GM21515 (cell line): ENCODE data around the gene SCG2.
A peak's percentile ranks its signal among the peaks of the same experiment; 100 is the strongest.

Experiments
- ATAC-seq: cut with Tn5 transposase; IDR thresholded peaks from one replicate; pipeline ENCODE4 v1.9.1; 2021; ENCODE audit not compliant: unreplicated experiment

The SCG2 gene, protein sequence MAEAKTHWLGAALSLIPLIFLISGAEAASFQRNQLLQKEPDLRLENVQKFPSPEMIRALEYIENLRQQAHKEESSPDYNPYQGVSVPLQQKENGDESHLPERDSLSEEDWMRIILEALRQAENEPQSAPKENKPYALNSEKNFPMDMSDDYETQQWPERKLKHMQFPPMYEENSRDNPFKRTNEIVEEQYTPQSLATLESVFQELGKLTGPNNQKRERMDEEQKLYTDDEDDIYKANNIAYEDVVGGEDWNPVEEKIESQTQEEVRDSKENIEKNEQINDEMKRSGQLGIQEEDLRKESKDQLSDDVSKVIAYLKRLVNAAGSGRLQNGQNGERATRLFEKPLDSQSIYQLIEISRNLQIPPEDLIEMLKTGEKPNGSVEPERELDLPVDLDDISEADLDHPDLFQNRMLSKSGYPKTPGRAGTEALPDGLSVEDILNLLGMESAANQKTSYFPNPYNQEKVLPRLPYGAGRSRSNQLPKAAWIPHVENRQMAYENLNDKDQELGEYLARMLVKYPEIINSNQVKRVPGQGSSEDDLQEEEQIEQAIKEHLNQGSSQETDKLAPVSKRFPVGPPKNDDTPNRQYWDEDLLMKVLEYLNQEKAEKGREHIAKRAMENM

DNA sequence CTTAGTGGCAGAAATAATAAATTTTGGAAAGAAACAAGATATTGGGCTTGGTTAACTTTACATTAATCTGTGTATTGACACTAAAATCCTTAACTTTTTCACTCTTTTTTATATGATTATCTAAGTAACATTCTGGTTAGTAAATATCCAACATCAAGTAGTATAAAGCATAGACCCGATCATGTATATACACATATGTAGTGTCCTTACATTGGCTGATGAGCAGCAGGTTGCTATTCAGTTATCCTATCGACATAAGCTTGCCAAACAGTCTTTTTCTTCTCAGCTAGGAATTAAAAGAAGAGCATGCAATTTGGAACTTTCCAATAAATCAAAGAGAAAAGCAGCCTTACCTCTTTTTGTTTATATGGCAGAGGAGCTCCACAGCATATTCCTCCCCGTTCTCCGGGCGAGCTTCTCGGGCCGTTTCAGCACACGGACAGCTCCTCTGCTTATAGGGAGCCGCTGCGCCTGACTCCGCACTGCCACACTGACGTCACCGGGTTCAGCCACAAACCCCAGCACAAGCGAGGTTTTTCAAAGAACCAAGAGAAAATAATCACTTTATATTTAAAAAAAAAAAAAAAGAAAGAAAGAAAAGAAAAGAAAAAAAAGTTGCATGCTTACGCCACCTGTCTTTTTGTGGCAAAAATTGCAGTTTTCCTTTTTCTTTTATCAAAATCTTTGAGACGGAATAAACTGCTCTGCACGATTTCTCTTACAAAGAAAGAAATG lies at the start of gene SCG2:
TSS of gene SCG2 (minus strand) at position 430 of the 735 bp plus-strand sequence. CDS start 3,079 bp downstream, outside the sequence.
- peak; percentile 96 for ATAC-seq

DNA sequence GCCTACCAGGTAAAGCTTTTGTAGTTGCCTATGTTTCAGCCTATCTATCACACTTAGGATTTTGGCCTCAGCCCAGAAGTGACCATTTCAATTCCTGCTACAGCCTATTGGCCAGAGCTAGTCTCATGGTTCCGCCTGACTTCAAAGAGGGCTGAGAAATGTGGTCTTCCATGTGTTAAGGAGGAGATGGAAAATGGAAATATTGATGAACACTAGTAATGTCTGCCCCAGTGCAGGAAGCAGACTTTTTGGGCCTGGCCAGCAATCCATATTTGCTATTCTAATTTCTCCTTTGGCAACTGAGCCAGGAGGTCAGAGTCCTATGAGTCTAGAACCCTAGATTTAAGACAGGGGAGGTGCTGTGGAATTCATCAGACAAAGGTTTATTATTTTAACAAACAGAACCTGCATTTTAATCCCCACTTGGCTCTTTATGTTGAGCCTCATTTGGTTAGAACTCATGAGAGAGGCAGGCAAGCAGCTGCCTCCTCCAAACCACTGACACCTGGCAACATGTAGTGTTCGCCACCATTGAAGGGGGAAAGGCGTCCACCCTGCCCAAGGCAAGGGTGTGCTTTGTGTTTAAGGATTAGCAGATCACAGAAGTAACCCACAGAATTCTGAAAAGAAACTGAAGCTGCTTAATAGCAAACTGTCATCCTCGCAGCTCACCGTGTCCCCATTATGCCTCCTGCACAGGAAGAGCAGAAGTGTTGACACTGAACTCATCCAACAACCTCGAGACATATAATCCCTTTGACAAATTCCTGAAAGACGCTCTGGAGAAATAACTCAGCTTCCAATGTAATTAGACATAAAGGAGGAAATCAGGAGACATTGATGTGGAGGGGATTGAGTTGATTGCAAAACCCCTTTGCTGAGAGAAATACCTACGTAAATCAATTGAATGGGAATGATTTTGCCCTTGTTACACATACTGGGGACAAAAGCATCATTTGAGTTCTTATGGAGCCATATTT lies 47.7 kb upstream of the SCG2 start:
- ATAC-seq = no peak

DNA sequence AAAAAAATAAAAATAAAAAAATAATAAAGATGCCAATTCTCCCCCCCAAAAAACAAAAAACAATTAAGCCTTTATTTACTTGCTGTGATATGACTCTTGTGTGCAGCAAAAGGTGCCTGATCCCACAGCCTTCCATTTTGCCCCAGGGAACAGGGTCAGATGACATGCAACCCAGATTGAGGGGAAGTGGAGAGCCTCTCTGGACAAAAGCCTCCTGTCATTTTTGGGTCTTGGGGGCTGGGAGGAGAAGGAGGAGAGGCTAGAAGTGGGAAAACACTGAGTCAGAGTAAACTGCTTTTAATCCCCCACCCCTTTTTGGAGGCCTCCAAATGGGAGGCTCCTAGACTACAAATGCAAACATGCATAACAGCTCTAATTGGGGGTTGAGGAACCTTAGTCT lies 46.6 kb upstream of the SCG2 start:
- no peak for ATAC-seq

DNA sequence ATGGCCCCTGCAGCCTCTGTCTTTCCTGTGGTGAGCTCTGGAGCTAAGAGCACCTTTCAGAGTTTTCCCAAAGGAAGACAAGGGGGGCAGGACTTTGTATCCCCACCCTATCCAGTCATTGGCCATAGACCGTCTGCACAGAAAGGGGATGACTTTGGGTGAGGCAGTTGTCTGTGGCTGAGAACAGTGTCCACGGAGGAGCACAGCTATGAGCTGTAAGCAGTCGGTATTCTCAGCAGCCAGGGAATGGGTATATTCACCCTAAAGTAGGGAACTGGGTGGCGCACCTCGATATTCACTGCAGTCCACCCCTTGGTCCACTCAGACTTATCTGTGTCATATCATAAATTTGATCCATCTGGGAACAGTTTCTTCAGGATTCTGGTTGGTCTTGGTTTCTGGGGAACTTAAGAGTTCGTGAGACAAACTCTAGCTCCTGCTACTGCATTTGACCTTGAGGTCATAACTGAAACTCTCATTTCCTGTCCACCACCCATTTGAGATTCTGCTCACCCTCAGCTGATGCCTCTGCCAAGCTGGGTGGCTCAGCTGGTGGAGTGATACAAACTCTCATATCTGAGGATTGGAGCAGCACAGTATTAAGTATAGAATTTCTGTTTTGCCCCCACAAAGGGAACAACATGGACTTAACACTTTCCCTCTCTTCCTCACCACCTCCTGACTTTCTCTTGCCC lies 45.2 kb upstream of the SCG2 start:
- ATAC-seq = peak; percentile 81

DNA sequence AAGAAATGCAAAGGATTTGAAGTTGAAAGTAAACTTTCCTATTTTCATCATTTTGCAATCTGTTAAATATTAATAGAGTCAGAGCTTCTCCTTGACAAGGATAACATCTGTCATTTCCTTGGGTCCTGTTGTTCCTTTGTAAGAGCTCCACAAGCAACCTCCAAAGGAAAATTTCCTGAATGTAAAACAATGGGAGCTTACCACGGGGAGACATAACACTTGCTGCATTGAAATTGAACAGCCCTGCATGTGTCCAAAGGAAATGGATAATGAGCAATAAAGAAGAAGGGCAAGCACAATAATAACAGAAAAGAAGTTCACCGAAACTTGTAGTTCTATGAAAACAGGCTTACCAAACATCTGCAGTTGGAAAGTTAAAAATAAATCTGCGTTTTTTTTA lies 42.0 kb upstream of the SCG2 start:
- no peak for ATAC-seq

DNA sequence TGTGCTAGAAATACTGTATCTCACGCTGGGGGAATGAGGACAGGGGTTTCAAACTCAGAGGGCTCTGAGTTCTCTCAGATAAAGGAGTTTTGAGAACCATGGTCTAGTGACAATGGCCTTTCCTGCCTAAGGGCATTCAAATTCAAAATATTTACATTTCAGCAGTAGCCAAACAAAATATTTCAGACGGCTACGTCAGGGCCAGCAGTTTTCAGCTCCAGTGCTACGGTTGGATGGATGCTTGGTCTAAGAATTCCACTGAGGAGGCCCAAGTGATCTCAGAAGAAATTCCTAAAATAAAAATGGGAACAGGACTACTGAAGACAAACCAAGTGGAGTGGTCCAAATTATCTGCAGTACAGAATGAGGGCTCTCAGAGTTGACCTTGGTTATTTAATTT lies 41.1 kb upstream of the SCG2 start:
- no peak for ATAC-seq

DNA sequence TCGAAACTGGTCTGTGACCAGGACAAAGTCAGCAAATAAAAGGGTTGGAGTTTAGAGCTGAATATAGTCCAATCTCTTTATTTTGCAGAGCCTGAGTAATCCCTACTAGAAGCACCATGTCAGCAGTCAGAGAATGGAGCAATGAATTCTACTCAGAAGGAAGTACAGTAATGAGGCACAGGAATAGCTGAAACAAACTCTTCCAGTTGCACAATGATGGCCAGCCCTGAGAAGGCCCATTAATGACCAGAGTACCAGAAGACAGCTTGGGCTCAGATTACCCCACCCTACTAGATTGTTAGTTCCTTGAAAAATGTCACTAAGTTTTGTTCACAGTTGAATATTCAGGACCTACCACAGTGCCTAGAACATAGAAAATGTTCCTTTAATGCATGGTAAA lies 40.3 kb upstream of the SCG2 start:
- no peak for ATAC-seq

DNA sequence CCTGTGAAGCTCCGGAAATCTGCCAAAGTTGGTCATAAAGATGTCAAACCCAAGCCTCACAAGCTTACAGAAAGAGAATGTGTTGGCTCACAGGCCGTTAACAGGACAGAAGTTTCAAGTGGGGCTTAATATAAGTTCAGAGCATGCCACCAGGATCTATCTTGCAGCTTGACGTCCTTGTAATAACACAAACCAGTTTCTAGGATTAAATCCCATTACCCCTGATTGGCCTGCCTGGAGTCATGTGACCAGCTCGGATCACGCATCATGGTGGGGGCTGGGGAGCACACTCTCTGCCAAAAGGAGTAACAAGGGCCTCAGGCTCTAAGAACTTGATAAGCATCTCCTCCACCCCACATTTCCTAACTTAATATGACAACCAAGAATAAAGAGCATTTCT lies 38.9 kb upstream of the SCG2 start:
- no peak for ATAC-seq

DNA sequence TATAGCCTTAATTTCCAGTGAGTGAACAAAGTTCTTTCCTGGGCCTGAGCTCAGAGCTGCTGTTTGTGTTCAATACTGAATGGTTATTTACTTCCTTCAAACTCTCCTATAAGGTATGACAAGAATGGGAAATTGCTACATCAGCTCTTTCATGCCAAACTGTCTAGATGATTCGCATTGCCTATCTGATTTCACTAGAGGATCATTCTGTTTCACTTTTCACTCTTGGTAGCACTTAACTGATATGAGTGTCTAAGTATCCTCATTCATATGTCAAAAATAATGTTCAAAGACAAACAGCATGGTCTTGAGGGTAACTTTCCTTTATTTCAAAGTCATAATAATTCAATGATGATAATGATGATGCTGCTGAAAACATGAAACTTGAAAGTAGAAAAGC lies 32.9 kb upstream of the SCG2 start:
- ATAC-seq = no peak

DNA sequence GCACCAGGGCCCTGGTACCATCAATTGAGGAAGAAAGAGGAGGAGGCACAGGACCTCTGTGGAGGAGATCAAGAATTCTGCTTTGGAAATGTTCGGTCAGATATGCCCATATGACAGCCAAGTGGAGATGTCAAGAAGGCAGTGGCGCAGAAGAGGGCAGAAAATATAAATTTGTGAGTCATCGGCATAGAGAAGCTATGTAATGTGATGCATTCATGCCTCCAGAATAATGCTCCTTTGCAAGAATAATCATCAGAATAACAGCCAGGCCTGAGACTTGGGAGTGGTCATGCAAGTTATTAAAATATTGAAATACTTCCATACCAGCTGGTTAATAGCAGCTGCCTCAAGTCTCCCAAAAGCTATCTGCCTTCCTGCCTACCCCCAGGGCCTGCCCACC lies 32.1 kb upstream of the SCG2 start:
- ATAC-seq = no peak

DNA sequence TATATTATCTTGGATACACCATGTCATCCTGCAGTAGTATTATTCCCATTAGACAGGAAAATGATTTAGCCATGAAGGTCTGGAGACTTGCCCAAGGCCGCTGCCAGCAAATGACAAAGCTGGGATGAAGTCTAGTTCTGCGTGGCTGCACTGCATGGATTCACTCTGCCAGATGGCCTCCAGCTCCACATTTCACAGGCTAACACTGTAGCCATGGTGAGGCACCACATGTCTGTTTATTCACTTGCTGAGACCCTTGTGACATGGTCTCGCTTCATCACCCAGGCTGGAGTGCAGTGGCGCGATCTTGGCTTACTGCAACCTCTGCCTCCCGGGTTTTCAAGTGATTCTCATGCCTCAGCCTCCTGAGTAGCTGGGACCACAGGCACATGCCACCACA lies 31.5 kb upstream of the SCG2 start:
- no peak for ATAC-seq

DNA sequence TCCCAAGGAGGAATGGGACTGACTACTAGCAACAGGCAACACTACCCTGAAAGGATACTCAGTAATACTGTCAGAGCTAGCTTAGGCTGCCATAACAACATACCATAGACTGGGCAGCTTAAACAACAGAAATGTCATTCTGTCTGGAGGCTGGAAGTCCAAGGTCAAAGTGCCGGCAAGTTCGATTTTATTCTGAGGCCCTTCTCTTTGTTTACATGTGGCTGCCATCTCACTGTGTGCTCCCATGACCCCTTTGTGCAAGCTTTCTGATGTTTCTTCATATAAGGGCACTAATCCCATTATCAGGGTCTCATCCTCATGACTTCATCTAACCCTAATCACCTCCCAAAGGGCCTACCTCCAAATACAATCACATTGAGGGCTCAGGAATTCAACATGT lies 30.7 kb upstream of the SCG2 start:
- no peak for ATAC-seq

DNA sequence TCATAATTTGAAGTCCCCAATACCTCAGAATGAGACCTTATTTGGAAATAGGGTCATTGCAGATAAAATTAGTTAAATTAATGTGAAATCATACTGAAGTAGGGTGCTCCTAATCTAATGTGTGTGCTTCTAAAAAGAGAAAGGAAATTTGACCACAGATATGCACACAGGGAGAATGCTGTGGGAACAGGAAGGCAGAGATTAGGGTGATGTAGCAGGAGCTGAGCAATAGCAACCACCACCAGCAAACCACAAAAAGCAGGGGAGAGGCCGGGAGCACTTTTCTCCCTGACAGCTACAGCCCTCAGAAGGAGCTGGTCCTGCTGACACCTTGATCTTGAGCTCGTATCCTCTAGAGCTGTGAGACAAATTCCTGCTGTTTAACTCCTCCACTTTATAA lies 24.6 kb upstream of the SCG2 start:
- ATAC-seq = no peak

DNA sequence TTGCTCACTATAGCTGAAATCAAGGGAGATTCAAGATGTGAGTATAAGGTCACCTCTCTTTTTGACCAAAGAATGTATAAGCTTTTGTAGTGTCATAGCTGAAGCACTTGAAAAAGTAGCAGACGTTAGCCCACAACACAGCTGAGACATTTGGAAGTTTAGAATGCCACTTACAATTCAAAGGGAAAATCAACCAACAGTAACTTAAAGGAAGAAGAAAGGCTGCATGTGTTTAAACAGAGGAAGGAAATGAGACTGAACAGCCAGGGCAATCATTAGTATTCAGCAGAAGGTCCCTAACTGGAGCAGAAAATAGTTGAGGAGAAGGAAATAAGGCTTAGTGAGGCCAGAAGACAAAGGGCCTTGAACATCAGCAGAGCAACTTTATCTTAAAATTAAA lies 23.5 kb upstream of the SCG2 start:
- ATAC-seq = no peak

DNA sequence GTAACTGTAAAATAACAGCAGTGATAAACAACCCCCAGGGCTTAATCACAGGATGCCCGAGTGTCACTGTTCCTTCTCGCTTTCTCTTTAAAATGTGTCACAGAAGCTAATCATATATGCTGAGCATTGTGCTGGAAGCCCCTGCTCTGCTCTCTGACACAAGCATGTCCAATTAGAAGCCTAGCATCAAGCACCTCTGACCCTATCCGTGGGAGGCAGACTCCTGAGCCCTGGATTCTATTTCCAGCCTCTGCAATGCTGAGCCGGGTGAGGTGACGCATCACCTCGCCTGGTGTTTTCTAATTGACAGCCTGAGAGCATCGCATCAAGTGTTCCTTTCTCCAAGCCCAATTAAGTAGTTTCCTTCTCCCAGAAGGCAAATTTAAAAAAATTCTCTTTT lies 19.7 kb upstream of the SCG2 start:
- no peak for ATAC-seq

DNA sequence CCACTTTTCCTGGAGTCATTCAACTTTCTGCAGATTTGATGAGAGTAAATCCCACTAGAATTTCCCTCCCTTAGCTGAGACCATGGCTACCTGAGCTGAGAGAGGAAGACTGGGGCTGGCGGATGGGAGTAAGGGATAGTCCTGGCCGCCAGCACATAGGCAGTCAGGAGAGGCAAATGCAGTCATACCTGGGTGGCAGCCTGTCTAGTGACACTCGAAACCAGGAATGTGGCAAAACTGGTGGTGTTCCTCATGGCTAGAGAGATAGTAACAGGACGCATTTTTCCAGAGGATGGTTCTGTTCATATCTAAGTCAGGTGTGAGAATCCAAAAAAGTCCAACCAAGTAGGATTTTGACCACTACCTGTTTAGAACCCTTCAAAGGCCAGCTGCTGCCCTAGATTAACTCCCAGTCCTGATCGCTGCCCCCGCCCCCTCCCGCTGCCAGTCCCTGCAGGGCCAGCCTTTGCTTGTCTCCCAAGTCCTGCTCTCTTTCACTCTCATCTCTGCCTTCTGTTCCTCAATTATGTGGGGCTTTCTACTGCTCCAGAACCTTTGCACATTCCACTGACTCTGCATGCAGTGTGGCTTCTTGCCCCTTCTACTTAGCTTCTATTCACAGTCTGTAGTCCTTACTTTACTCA lies 17.4 kb upstream of the SCG2 start:
- no peak for ATAC-seq

DNA sequence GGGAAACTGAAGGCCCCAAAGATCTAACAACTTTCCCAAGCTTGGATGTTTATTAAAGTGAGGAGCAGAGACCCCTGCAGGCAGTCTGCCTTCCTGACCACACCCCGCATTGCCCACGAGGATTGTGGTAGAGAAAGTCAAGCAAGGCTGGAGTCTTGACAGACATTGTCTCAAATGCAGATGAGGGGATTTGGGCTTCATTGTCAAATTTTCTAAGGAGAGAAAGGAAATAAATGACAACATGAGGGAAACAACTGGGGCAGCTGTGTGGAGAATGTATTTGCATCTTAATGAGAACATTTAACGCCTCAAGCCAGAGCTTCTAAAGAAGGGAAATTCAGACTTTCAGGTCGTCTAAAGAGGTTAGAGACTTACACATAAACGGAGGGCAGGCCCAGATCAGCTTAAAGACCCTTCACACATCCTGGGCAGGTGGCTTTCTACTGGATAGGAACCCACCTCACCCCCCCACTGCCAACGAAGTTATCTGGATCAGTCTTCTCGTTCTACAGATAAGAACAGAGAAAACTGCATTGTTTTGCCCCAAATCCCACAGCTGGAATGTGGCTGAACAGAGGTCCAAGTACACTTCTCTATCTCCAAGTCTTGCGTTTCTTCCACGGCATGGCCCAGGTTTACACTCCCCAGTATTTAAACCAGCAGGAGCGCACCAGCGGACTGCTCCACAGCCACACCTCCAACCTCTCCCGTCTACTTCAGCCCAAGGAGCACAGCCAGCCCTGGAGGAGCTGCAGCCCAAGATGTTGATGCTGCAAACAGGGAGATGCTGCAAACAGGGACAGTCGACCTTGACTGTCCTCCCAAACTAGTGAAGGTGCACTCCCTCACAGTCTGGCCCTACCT lies 16.2 kb upstream of the SCG2 start:
- ATAC-seq = no peak

DNA sequence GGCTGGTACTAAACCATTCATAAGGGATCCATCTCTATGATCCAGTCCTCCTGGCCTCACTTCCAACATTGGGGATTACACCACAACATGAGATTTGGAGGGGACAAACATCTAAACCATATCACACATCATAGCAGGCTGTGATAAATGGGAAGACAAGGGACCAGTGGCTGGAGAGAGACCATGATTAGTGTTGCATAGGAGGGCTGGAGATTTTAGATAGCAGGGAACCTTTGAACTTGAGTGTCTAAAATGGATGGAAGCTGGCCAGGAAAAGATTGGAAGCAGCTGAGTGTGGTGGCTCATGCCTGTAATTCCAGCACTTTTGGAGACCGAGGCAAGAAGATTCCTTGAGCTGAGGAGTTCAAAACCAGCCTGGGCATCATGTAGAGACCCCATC lies 12.4 kb upstream of the SCG2 start:
- no peak for ATAC-seq
